ENCODE results near the gene ALG14.
A peak's percentile ranks its signal among the peaks of the same experiment; 100 is the strongest.
"Not testable (repeated sequence)": the region's sequence is repeated elsewhere in the genome, so short reads cannot be mapped to it uniquely, and the experiment has no call there.

Gene ALG14

GRCh38 chr1:95086949-95087533, 14.3 kb upstream of the ALG14 start:
- no peak for DNase-seq

GRCh38 chr1:95085376-95085775, 12.6 kb upstream of the ALG14 start:
- DNase-seq, result no peak

- DNase-seq, result peak in 1 of 2 experiments; percentile 18
Measured at GRCh38 chr1:95084317-95085176, 11.8 kb upstream of the ALG14 start.

GRCh38 chr1:95080879-95081278, 8.1 kb upstream of the ALG14 start:
- no peak for DNase-seq

GRCh38 chr1:95080446-95080845, 7.7 kb upstream of the ALG14 start:
- DNase-seq, result no peak

- no peak for DNase-seq
Measured at GRCh38 chr1:95076034-95076433, 3.3 kb upstream of the ALG14 start.

- DNase-seq, result no peak
Measured at GRCh38 chr1:95073446-95073845, 695 bp upstream of the ALG14 start.

GRCh38 chr1:95072117-95072516, 634 bp downstream of the ALG14 start:
- DNase-seq, result no peak

- no peak for DNase-seq
Measured at GRCh38 chr1:95071539-95071938, 1.2 kb downstream of the ALG14 start.

- DNase-seq, result no peak
Measured at GRCh38 chr1:95069710-95070093, 3.0 kb downstream of the ALG14 start.

GRCh38 chr1:95068956-95069709, 3.6 kb downstream of the ALG14 start:
- DNase-seq, result no peak

GRCh38 chr1:95067568-95067967, 5.2 kb downstream of the ALG14 start:
- no peak for DNase-seq

GRCh38 chr1:95067062-95067461, 5.7 kb downstream of the ALG14 start:
- DNase-seq, result no peak

- DNase-seq, result no peak
Measured at GRCh38 chr1:95061445-95062006, 11.2 kb downstream of the ALG14 start.

GRCh38 chr1:95058974-95059373, 13.8 kb downstream of the ALG14 start:
- no peak for DNase-seq

- no peak for DNase-seq
Measured at GRCh38 chr1:95057351-95057750, 15.4 kb downstream of the ALG14 start.

GRCh38 chr1:95049935-95050334, 22.8 kb downstream of the ALG14 start:
- no peak for DNase-seq

GRCh38 chr1:95048317-95048716, 24.4 kb downstream of the ALG14 start:
- no peak for DNase-seq

- not testable (repeated sequence) for DNase-seq
Measured at GRCh38 chr1:95047624-95048023, 25.1 kb downstream of the ALG14 start.

GRCh38 chr1:95046359-95046758, 26.4 kb downstream of the ALG14 start:
- DNase-seq, result no peak

GRCh38 chr1:95043141-95043980, 29.4 kb downstream of the ALG14 start:
- DNase-seq, result peak in 1 of 2 experiments; percentile 38

GRCh38 chr1:95042286-95042685, 30.5 kb downstream of the ALG14 start:
- no peak for DNase-seq
